Esophagus muscularis mucosa (tissue), 4 donors: Measurements from ENCODE around the gene AOC2. TPM values are rescaled to one million over a fixed set of nuclear protein-coding genes. Genes with fewer than 3 reads are reported as not detected.
"Not testable (repeated sequence)": the region's sequence is repeated elsewhere in the genome, so short reads cannot be mapped to it uniquely, and the experiment has no call there.

ENCODE experiments used
- DNase-seq: peaks from one replicate; pipeline ENCODE4 v3.0.0-alpha.2; 2017; ENCODE audit errors: extremely low spot score
- H3K27ac ChIP-seq, 4 donors: fragments of 200-600 bp; sonication (generic); replicated peaks in 1 of 4; 1 replicate in 3 of 4; 2 replicates in 1 of 4; pipeline ENCODE4 v1.5.1; 2016 to 2019; ENCODE audit warnings: mild to moderate bottlenecking in 1 of 4
- H3K27me3 ChIP-seq, 4 donors: fragments of 200-600 bp; sonication (generic); one replicate each; pipeline versions ENCODE4 v1.5.1 to v1.6.0; 2016 to 2019
- H3K36me3 ChIP-seq, 4 donors: fragments of 200-600 bp; sonication (generic); one replicate each; pipeline ENCODE4 v1.5.1; 2016 to 2019
- H3K4me1 ChIP-seq, 4 donors: fragments of 200-600 bp; sonication (generic); one replicate each; pipeline ENCODE4 v1.5.1; 2016 to 2019
- H3K4me3 ChIP-seq, 4 donors: fragments of 200-600 bp; sonication (generic); 1 replicate in 2 of 4; 2 replicates in 2 of 4; pipeline ENCODE4 v1.5.1; 2016 to 2019; ENCODE audit warnings: mild to moderate bottlenecking in 4 of 4, moderate library complexity in 1 of 4
- H3K9me3 ChIP-seq, 4 donors: fragments of 200-600 bp; sonication (generic); 1 replicate in 3 of 4; 2 replicates in 1 of 4; pipeline ENCODE4 v1.5.1; 2016 to 2019
- CTCF ChIP-seq, 3 experiments: fragments of 200-600 bp in 2 of 3; fragments of 450-650 bp in 1 of 3; sonication (generic) in 2 of 3; IDR thresholded peaks; one replicate each; pipeline ENCODE4 v1.5.1; 2017 to 2019; ENCODE audit warnings: antibody characterized with exemption in 3 of 3, mild to moderate bottlenecking in 2 of 3, moderate library complexity in 1 of 3
- EP300 ChIP-seq: sonication (generic); formaldehyde crosslinking; IDR thresholded peaks from one replicate; pipeline ENCODE4 v1.6.1; 2017; ENCODE audit warnings: antibody characterized with exemption
- POLR2A ChIP-seq: fragments of 450-650 bp; IDR thresholded peaks from one replicate; pipeline ENCODE4 v1.6.1; 2017; ENCODE audit warnings: antibody characterized with exemption, moderate library complexity, mild to moderate bottlenecking, low read depth
- POLR2AphosphoS5 ChIP-seq, 2 donors: sonication (generic); formaldehyde crosslinking; IDR thresholded peaks; one replicate each; pipeline ENCODE4 v1.6.1; 2017; ENCODE audit warnings: antibody characterized with exemption in 2 of 2
- WGBS: methylation state at CpG from one replicate; pipeline ENCODE4 v1.1.5; 2018; 5-methylcytosine and 5-hydroxymethylcytosine counted together
- intact Hi-C: fragments of 100-400 bp; cut with DNase I; formaldehyde crosslinking; loops from one replicate; pipeline ENCODE4 v1.15.1; 2023
- total RNA-seq, 4 donors: library from RNA; depleted of rRNA; stranded (reverse); fragments of >200 nt; gene quantifications; one replicate each; pipeline versions ENCODE4 v1.1.0 to v1.2.1, GENCODE V29; 2016

Gene AOC2
- total RNA-seq, 4 donors from 2014 or later, result 0.66 to 2.0 (median 1.4) TPM

- WGBS, result 69% methylated on average over 13 of the region's 13 CpGs
- intact Hi-C loops, result no loop called here
- H3K9me3 ChIP-seq, result no peaks in the 10 kb centered on the region
Observed at GRCh38 chr17:42878123-42878880, 33.9 kb downstream of the AOC2 start.

GRCh38 chr17:42878924-42879595 is 34.7 kb downstream of the AOC2 start:
- H3K27ac ChIP-seq, result no peak overlapping the region
- no peak for TF ChIP-seq POLR2A
- no peak for TF ChIP-seq CTCF (IDR thresholded peaks at IDR 0.05)
- TF ChIP-seq POLR2AphosphoS5 (IDR thresholded peaks at IDR 0.05), result no peak
- TF ChIP-seq EP300, result no peak
- H3K9me3 ChIP-seq, result no peaks in the 10 kb centered on the region
- DNase-seq, result no peak
- intact Hi-C loops, result no loop called here
- H3K27me3 ChIP-seq, result no peaks in the 10 kb centered on the region
- 87% methylated on average over 6 of the region's 8 CpGs for WGBS
- no peak overlapping the region for H3K4me3 ChIP-seq
- peaks cover 0 to 13% (median 0%) of the 10 kb centered on the region in 4 donors for H3K36me3 ChIP-seq
- peaks cover 0 to 4% (median 0%) of the 10 kb centered on the region in 4 donors for H3K4me1 ChIP-seq

More at GRCh38 chr17:42878123-42878880, 33.9 kb downstream of the AOC2 start:
- no peak for DNase-seq
- H3K27ac ChIP-seq, result no peak overlapping the region
- TF ChIP-seq POLR2A, result no peak
- TF ChIP-seq CTCF (IDR thresholded peaks at IDR 0.05), result no peak
- no peak for TF ChIP-seq POLR2AphosphoS5 (IDR thresholded peaks at IDR 0.05)
- TF ChIP-seq EP300, result no peak
- no peak overlapping the region for H3K4me3 ChIP-seq
- no peaks in the 10 kb centered on the region for H3K27me3 ChIP-seq
- peaks cover 0 to 4% (median 0%) of the 10 kb centered on the region in 4 donors for H3K4me1 ChIP-seq
- H3K36me3 ChIP-seq, result peaks cover 0 to 15% (median 2%) of the 10 kb centered on the region in 4 donors

- TF ChIP-seq CTCF (IDR thresholded peaks at IDR 0.05) (no peak), POLR2A (no peak), EP300 (no peak), POLR2AphosphoS5 (IDR thresholded peaks at IDR 0.05) (no peak)
- Histone ChIP-seq H3K27me3 (no peaks in the 10 kb centered on the region), H3K36me3 (peaks cover 0 to 9% (median 0%) of the 10 kb centered on the region in 4 donors), H3K4me3 (no peak overlapping the region), H3K9me3 (no peaks in the 10 kb centered on the region), H3K27ac (no peak overlapping the region), H3K4me1 (peaks cover 0 to 4% (median 0%) of the 10 kb centered on the region in 4 donors)
- 54% methylated on average over 5 of the region's 6 CpGs for WGBS
- intact Hi-C loops, result no loop called here
- no peak for DNase-seq
Observed at GRCh38 chr17:42879596-42879985, 35.2 kb downstream of the AOC2 start.

GRCh38 chr17:42880776-42881310 is 36.5 kb downstream of the AOC2 start:
- TF ChIP-seq CTCF (IDR thresholded peaks at IDR 0.05), result no peak
- TF ChIP-seq POLR2A, result no peak
- TF ChIP-seq EP300, result no peak
- TF ChIP-seq POLR2AphosphoS5 (IDR thresholded peaks at IDR 0.05), result no peak
- DNase-seq, result no peak
- Histone ChIP-seq H3K36me3 (peaks cover 0 to 8% (median 0%) of the 10 kb centered on the region in 4 donors), H3K27ac (no peak overlapping the region), H3K4me1 (peaks cover 0 to 4% (median 0%) of the 10 kb centered on the region in 4 donors), H3K27me3 (no peaks in the 10 kb centered on the region), H3K9me3 (no peaks in the 10 kb centered on the region), H3K4me3 (no peak overlapping the region)
- intact Hi-C loops, result no loop called here
- WGBS, result 83% methylated on average over 5 of the region's 5 CpGs

GRCh38 chr17:42881706-42882105 is 37.3 kb downstream of the AOC2 start:
- DNase-seq, intact Hi-C loops, H3K27me3 ChIP-seq, H3K4me1 ChIP-seq, H3K9me3 ChIP-seq, H3K27ac ChIP-seq, H3K4me3 ChIP-seq, H3K36me3 ChIP-seq: not testable (repeated sequence)
- WGBS, result 92% methylated on average over 6 of the region's 6 CpGs
